ENCODE measurements around the gene GABRE.

DNA sequence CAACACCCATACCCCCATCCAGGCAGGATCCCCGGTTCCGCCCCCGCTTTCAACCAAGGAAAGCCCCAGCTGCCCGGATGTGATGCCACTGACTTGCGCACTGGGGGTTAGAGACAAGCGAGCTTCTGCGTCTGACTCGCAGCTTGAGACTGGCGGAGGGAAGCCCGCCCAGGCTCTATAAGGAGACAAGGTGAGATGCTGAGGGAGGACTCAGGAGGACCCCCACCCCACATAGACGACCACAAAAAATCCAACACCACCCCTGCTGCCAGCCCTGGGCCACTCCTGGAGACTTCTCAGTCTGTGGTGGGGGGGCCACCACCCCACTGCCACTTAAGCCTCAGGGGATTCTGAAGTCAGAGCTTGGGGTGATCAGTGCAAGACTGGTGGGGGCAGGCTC, 61.7 kb downstream of the GABRE start, which contains the start of gene MAGEA4:
- no peak for TF ChIP-seq POLR2A (IDR thresholded peaks at IDR 0.05)
- TF ChIP-seq, protein P1, sequence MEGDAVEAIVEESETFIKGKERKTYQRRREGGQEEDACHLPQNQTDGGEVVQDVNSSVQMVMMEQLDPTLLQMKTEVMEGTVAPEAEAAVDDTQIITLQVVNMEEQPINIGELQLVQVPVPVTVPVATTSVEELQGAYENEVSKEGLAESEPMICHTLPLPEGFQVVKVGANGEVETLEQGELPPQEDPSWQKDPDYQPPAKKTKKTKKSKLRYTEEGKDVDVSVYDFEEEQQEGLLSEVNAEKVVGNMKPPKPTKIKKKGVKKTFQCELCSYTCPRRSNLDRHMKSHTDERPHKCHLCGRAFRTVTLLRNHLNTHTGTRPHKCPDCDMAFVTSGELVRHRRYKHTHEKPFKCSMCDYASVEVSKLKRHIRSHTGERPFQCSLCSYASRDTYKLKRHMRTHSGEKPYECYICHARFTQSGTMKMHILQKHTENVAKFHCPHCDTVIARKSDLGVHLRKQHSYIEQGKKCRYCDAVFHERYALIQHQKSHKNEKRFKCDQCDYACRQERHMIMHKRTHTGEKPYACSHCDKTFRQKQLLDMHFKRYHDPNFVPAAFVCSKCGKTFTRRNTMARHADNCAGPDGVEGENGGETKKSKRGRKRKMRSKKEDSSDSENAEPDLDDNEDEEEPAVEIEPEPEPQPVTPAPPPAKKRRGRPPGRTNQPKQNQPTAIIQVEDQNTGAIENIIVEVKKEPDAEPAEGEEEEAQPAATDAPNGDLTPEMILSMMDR (IDR thresholded peaks at IDR 0.05), result no peak
